NCI-H510A (cell line): ENCODE data around the gene MS4A15.
"Not testable (repeated sequence)": the region's sequence is repeated elsewhere in the genome, so short reads cannot be mapped to it uniquely, and the experiment has no call there.

Experiments
- DNase-seq: peaks from one replicate; lab custom pipeline; 2025; lab: John Stamatoyannopoulos, UW

Gene MS4A15

GRCh38 chr11:60754887-60755286, 1.8 kb upstream of the MS4A15 start:
- no peak for DNase-seq

- DNase-seq = no peak
Measured at GRCh38 chr11:60757231-60757800, 649 bp downstream of the MS4A15 start.

- not testable (repeated sequence) for DNase-seq
Measured at GRCh38 chr11:60758671-60759070, 2.0 kb downstream of the MS4A15 start.

DNA sequence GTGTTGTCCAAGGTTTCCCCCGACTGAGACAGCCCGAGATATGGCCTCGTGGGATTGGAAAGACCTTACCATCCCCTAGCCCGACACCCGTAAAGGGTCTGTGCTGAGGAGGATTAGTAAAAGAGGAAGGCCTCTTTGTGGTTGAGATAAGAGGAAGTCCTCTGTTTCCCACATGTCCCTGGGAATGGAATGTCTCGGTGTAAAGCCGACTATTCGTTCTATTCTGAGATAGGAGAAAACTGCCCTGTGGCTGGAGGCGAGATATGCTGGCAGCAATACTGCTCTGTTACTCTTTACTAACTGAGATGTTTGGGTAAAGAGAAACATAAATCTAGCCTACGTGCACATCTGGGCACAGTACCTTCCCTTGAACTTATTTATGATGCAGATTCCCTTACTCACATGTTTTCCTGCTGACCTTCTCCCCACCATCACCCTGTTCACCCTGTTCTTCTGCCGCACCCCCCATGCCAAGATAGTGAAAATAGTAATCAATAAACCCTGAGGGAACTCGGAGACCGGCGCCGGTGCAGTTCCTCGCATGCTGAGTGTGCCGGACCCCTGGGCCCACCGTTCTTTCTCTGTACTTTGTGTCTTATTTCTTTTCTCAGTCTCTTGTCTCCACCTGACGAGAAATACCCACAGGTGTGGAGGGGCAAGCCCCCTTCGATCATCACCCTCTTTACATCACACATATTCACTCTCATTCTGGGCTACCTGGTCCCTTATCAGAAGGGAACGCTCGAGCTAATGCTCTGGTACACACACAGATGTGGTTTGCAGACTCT, 3.0 kb downstream of the MS4A15 start:
- not testable (repeated sequence) for DNase-seq

DNA sequence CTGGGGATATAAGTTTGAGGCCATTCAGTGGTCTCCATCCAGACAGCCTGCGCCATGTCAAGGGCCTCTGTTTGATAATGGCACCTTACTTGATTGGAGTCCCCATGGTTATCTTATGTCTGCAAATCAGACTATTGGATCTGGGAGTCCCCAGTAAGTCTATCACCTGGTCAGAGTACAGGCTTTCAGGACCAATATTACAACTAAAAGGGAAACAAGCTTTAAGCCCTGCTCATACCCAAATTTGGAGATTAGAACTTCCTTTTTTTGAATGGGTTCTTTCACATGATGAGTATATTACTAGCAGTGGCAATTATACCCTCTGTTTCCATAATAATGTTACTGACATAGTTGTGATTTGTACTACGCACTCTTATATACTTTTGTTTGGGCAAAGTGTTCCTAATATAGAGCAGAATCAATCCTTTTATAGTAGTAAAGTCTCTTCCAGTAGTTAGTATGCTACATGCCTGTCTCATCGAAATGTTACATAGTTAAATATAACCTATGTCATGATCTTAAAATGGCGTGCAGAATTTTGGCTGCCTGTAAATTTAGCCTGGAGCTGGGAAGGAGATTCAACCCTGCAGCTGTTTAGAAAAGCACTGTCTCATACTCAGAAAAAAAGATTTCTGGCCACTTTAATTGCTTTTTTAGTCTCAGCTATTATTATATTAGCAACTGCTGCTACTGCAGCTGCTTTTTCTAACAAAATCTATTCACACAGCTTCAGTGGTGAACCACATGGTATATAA, 4.9 kb downstream of the MS4A15 start:
- no peak for DNase-seq

- no peak for DNase-seq
Measured at GRCh38 chr11:60762851-60763691, 6.4 kb downstream of the MS4A15 start.

DNA sequence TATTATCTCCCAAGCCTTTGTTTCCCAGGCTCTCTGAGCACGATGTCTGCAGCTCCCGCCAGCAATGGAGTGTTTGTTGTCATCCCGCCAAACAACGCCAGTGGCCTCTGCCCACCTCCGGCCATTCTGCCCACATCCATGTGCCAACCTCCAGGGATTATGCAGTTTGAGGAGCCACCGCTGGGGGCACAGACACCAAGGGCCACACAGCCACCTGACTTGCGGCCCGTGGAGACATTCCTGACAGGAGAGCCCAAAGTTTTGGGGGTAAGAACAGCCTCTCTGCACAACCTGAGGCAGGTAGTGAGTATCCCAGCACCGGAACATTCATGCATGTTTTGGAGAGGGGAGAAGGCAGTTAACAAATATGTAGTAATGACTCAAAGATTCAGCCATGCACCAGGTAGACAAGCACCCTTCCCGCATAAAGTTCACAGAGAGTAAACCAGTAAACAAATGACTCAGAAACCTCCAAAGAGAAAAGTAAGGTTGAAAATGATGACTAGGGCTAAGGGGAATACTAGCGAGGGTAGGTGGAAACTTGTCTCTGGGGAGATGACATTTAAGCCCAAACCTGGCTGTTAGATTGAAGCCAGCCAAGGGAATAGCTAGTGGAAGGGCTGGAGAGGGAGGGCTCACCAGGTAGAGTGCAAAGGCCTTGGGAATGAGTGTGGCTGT, 7.2 kb downstream of the MS4A15 start:
- no peak for DNase-seq

- DNase-seq = no peak
Measured at GRCh38 chr11:60764879-60765278, 8.2 kb downstream of the MS4A15 start.

- no peak for DNase-seq
Measured at GRCh38 chr11:60765355-60765754, 8.7 kb downstream of the MS4A15 start.

DNA sequence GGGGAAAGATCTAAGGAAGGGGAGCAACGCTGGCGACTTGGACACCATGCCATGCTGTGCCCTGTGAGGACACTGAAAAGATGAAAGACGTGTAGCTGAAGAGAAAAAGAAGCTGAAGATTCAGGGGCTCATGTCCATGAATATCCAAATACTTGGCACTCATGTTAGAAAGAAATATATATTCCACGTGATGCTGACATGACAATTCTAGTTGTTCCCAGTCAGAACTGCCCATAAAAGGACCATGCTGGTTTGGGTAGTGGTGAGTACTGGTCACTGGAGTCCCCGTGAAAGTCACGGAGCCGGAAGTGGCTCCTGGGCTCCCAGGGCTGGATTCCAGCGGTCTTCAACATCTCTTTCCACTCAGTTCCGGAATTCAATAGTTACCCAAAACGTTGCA, 9.9 kb downstream of the MS4A15 start:
- DNase-seq = no peak

- no peak for DNase-seq
Measured at GRCh38 chr11:60767388-60767811, 10.7 kb downstream of the MS4A15 start.

DNA sequence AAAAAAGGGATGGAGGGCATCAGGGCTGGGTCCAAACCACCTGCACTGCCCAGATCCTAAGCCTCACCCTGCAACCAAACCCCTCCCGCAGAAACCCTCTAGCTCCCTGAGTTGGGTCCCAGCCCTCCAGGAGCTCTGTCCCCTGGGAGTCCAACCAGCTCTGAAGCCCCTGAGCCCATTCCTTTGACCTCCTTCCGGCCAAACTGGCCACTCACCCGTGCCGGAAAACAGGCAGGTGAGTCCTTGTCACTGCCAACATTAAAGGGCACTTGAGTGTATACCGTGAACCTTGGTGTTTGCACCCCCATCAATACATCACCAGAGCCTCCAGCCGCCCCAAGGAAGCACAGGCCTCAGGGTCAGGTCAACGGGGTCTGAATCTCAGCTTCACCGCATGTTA, 11.5 kb downstream of the MS4A15 start:
- DNase-seq = no peak

DNA sequence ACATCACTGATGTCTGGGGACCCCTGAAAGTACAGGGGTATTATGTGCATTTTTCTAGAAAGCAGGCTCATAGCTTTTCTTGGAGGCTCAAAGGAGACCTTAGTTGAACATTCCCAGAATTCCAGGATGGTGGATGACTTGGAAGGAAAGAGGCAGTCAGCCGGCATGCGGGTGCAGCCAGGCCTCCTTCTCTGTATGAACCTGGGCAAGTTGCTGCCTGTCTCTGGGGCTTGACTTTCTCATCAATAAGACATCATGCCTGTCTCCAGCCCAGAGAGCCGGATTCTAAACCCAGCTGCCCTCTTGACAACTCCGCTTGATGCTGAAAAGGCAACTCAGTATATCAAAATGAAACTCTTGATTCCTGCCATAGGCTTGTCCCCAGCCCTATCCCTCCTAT, 12.6 kb downstream of the MS4A15 start:
- DNase-seq = no peak

- no peak for DNase-seq
Measured at GRCh38 chr11:60769811-60770210, 13.1 kb downstream of the MS4A15 start.

DNA sequence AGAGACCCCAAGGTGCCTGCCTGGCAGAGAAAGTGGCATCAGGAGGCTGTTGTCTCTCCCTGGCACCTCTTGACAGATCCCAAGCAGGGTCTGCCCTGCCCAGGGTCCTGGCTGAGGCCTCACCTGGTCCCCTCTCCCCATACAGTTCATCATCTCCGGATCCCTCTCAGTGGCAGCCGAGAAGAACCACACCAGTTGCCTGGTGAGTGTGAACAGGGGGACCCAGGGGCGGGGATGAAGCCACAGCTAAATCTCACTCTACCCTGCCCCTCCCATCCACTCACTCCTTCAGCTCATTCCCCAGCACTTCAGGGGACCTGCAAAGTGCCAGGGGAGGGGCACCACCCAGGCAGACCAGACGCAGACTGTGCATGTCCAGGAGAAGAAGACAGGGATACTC, 14.5 kb downstream of the MS4A15 start:
- DNase-seq = no peak

- no peak for DNase-seq
Measured at GRCh38 chr11:60771879-60772525, 15.3 kb downstream of the MS4A15 start.

- DNase-seq = no peak
Measured at GRCh38 chr11:60772666-60773065, 16.0 kb downstream of the MS4A15 start.

DNA sequence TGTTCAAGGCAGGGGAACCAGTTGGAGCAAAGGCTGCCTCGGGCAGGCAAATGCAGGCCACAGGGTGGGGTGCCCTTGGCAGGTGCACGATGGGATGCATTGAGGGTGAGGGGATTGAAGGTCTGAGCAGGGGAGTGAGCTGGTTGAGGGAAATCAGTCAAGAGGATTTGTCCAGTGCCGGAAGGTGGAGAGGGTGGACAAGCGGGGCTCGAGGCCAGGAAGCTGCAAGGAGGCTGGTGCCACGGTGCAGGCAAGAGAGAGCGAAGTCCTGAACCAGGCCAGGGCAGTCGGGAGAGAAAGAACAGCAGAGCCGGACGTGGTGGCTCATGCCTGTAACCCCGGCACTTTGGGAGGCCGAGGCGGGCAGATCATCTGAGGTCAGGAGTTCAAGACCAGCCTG, 18.1 kb downstream of the MS4A15 start:
- DNase-seq = no peak

DNA sequence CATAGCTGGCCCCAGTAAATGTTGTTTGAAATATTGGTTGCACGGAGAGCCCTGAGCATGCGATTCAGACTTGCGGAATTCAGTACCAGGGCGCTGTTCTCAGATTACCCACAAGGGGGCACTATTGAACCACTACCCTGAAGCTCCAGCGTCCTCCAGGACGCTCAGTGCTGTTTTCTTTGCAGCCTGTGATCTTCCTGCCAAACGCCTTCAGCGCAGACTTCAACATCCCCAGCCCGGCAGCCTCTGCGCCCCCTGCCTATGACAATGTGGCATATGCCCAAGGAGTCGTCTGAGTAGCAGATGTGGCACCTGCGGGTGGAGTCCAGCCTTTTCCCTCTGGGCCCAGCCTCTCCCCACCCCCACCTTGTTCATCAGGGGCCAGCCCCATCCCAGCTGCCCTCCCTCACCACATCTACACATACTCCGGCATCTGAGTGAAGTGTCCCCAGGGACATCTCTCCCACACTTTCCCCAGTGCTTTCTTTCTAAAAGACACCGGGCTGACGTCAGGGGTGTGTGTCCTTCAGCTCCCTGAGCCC, 18.8 kb downstream of the MS4A15 start:
- DNase-seq = peak; percentile 56

DNA sequence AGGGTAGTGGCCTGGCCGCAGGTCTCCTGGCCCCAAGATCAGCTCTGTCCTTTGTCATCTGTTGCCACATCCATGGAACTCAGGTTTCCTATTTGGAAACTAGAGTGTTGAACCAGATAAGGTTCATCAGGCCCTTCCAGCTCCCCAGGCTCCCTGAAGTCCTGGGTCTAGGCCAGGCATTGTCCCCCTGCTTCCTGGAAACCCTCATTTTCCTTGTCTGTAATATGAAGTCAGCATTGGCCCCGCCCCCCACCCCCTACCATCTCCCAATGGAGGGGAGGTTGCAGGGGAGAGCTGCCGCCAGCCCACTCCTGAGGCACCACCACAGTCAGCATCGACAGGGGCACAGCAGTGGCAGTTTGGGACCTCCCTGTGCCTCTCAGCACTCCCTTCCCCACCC, 19.5 kb downstream of the MS4A15 start:
- DNase-seq = no peak

DNA sequence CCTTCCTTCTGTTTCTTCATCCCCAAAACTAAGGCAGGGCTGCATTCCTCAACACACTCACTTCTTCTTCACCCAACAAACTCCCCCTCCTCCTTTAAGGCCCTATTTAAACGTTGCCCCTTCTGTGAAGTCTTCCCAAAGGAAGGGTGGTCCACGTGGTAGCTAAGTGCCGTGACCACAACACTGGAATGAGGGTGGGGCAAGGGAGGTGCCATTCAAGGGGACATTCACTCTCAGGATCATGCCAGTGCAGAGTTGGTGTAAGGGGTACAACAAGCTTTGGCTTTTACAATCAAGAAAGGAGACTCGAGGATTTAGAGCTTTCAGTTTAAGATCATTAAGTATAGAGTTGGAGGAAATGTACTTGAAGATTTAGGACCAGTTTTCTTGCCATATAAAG, 20.4 kb downstream of the MS4A15 start:
- DNase-seq = no peak
